Mesenchymal stem cell (in vitro differentiated cells and primary cell): ENCODE results near the gene CCDC102A.

Experiments used
- DNase-seq: peaks from one replicate; pipeline ENCODE4 v3.0.0-alpha.2; 2013
- H2AFZ ChIP-seq: one replicate; pipeline ENCODE4 v1.6.1; 2013; ENCODE audit warnings: low read depth, mild to moderate bottlenecking, control low read depth, inconsistent platforms, low read length, moderate library complexity
- H2AK5ac ChIP-seq: 2 replicates; pipeline ENCODE4 v1.6.1; 2013; ENCODE audit warnings: low read length, moderate library complexity, mild to moderate bottlenecking, inconsistent platforms; ENCODE audit not compliant: severe bottlenecking
- H2BK120ac ChIP-seq: one replicate; pipeline ENCODE4 v1.6.1; 2013; ENCODE audit warnings: low read depth, mild to moderate bottlenecking, inconsistent platforms, low read length, moderate library complexity
- H2BK12ac ChIP-seq, 2 experiments: one replicate each; pipeline ENCODE4 v1.6.1; 2013; ENCODE audit warnings: inconsistent platforms in 2 of 2, low read length in 2 of 2, mild to moderate bottlenecking in 2 of 2, moderate library complexity in 2 of 2, control low read depth in 1 of 2
- H2BK15ac ChIP-seq: one replicate; pipeline ENCODE4 v1.6.1; 2013; ENCODE audit warnings: mild to moderate bottlenecking, low read depth, inconsistent platforms; ENCODE audit not compliant: poor library complexity, severe bottlenecking
- H2BK5ac ChIP-seq: 2 replicates; pipeline ENCODE4 v1.6.1; 2013; ENCODE audit warnings: low read depth, mild to moderate bottlenecking, low read length, control low read depth, inconsistent platforms; ENCODE audit not compliant: poor library complexity, severe bottlenecking
- H3K14ac ChIP-seq, 2 experiments: one replicate each; pipeline ENCODE4 v1.6.1; 2013; ENCODE audit warnings: inconsistent platforms in 2 of 2, low read length in 2 of 2, control low read depth in 1 of 2, mild to moderate bottlenecking in 1 of 2, moderate library complexity in 1 of 2
- H3K18ac ChIP-seq, 2 experiments: one replicate each; pipeline ENCODE4 v1.6.1; 2013; ENCODE audit warnings: inconsistent platforms in 2 of 2, low read length in 2 of 2, control low read depth in 1 of 2, low read depth in 1 of 2, mild to moderate bottlenecking in 1 of 2
- H3K23ac ChIP-seq, 2 experiments: one replicate each; pipeline ENCODE4 v1.6.1; 2013; ENCODE audit warnings: inconsistent platforms in 2 of 2, low read length in 2 of 2, mild to moderate bottlenecking in 2 of 2, moderate library complexity in 2 of 2, control low read depth in 1 of 2
- H3K27ac ChIP-seq: 2 replicates; pipeline ENCODE4 v1.5.1; 2013; ENCODE audit warnings: mild to moderate bottlenecking, moderate library complexity, low read length, control low read depth, inconsistent platforms; ENCODE audit not compliant: poor library complexity, severe bottlenecking
- H3K27me3 ChIP-seq, 2 experiments: 2 replicates each; pipeline versions ENCODE4 v1.6.1 to v1.7.0; 2013; ENCODE audit warnings: low read length in 2 of 2, mild to moderate bottlenecking in 2 of 2, moderate library complexity in 2 of 2, control low read depth in 1 of 2, inconsistent platforms in 1 of 2; ENCODE audit not compliant: control insufficient read depth in 1 of 2, insufficient read depth in 1 of 2
- H3K36me3 ChIP-seq, 2 experiments: 2 replicates each; pipeline versions ENCODE4 v1.6.1 to v1.7.0; 2013; ENCODE audit warnings: low read length in 2 of 2, control low read depth in 1 of 2, inconsistent platforms in 1 of 2, low read depth in 1 of 2, mild to moderate bottlenecking in 1 of 2; ENCODE audit not compliant: insufficient read depth in 2 of 2, control insufficient read depth in 1 of 2
- H3K4ac ChIP-seq, 2 experiments: one replicate each; pipeline ENCODE4 v1.6.1; 2013; ENCODE audit warnings: inconsistent platforms in 2 of 2, low read length in 2 of 2, mild to moderate bottlenecking in 2 of 2, moderate library complexity in 2 of 2, control low read depth in 1 of 2, low read depth in 1 of 2
- H3K4me1 ChIP-seq: 2 replicates; pipeline ENCODE4 v1.6.1; 2013; ENCODE audit warnings: low read depth, low read length, control low read depth; ENCODE audit not compliant: control insufficient read depth, insufficient read depth
- H3K4me2 ChIP-seq: 2 replicates; pipeline ENCODE4 v1.6.1; 2013; ENCODE audit warnings: low read length, mild to moderate bottlenecking, inconsistent platforms; ENCODE audit not compliant: poor library complexity, severe bottlenecking
- H3K4me3 ChIP-seq, 2 experiments: 2 replicates each; pipeline versions ENCODE4 v1.5.1 to v1.7.0; 2013; ENCODE audit warnings: low read length in 2 of 2, mild to moderate bottlenecking in 2 of 2, control low read depth in 1 of 2, low read depth in 1 of 2; ENCODE audit not compliant: insufficient read depth in 1 of 2
- H3K79me1 ChIP-seq: replicated peaks from 2 replicates; pipeline ENCODE4 v1.6.1; 2013; ENCODE audit warnings: mild to moderate bottlenecking, control low read depth, low read length, inconsistent platforms; ENCODE audit not compliant: poor library complexity, severe bottlenecking
- H3K9ac ChIP-seq: 2 replicates; pipeline ENCODE4 v1.7.0; 2013; ENCODE audit warnings: mild to moderate bottlenecking, low read length, moderate library complexity
- H3K9me3 ChIP-seq: 2 replicates; pipeline ENCODE4 v1.7.0; 2013; ENCODE audit warnings: mild to moderate bottlenecking, low read length; ENCODE audit not compliant: control insufficient read depth
- H4K8ac ChIP-seq: one replicate; pipeline ENCODE4 v1.6.1; 2013; ENCODE audit warnings: inconsistent platforms, mild to moderate bottlenecking, low read length, moderate library complexity
- H4K91ac ChIP-seq: one replicate; pipeline ENCODE4 v1.6.1; 2013; ENCODE audit warnings: mild to moderate bottlenecking, low read length, inconsistent platforms
- WGBS: methylation state at CpG from one replicate; pipeline ENCODE4 v1.1.7; 2013; ENCODE audit warnings: mixed read lengths; 5-methylcytosine and 5-hydroxymethylcytosine counted together

CCDC102A gene

GRCh38 chr16:57479976-57480753, 56.2 kb downstream of the CCDC102A start:
- H3K9ac ChIP-seq = peak overlapping the region; percentile 73
- peak overlapping the region; percentile 87 for H3K4me2 ChIP-seq
- H3K14ac ChIP-seq = peak overlapping the region in 1 of 2 experiments; percentile 29
- H2AFZ ChIP-seq = no peak overlapping the region
- peak overlapping the region; percentile 87 for H4K8ac ChIP-seq
- peak overlapping the region; percentile 84 for H4K91ac ChIP-seq
- peaks cover 67% of the 10 kb centered on the region for H3K4me1 ChIP-seq
- H3K18ac ChIP-seq = peak overlapping the region; percentile 75 to 79
- no peaks in the 10 kb centered on the region for H3K27me3 ChIP-seq
- H3K9me3 ChIP-seq = no peaks in the 10 kb centered on the region
- no peak overlapping the region for H2BK5ac ChIP-seq
- H2BK15ac ChIP-seq = peak overlapping the region; percentile 80
- H3K36me3 ChIP-seq = peaks cover 7 to 36% of the 10 kb centered on the region in 2 experiments
- H3K27ac ChIP-seq = peak overlapping the region; percentile 52
- H3K23ac ChIP-seq = no peak overlapping the region
- DNase-seq = peak; percentile 60
- H2BK12ac ChIP-seq = peak overlapping the region; percentile 70 to 82
- H2BK120ac ChIP-seq = peak overlapping the region; percentile 35
- H2AK5ac ChIP-seq = peak overlapping the region; percentile 69
- 12% methylated on average over 14 of the region's 15 CpGs for WGBS
- peak overlapping the region; percentile 61 to 62 for H3K4ac ChIP-seq
- peak overlapping the region in 1 of 2 experiments; percentile 89 for H3K4me3 ChIP-seq
- peaks cover 49% of the 10 kb centered on the region for H3K79me1 ChIP-seq

- WGBS = 7% methylated on average over 36 of the region's 36 CpGs
- Histone ChIP-seq H2BK5ac (no peak overlapping the region), H3K79me1 (peaks cover 46% of the 10 kb centered on the region), H3K18ac (peak overlapping the region; percentile 75 to 96), H3K4me1 (peaks cover 61% of the 10 kb centered on the region), H3K9me3 (no peaks in the 10 kb centered on the region), H3K36me3 (peaks cover 14 to 43% of the 10 kb centered on the region in 2 experiments), H3K4ac (peak overlapping the region; percentile 29 to 35), H3K4me3 (peak overlapping the region; percentile 51 to 89), H3K27me3 (no peaks in the 10 kb centered on the region), H2BK12ac (peak overlapping the region in 1 of 2 experiments; percentile 85), H2AK5ac (no peak overlapping the region), H3K23ac (peak overlapping the region in 1 of 2 experiments; percentile 48), H4K91ac (peak overlapping the region; percentile 22), H3K27ac (no peak overlapping the region), H2BK120ac (no peak overlapping the region), H2BK15ac (no peak overlapping the region), H2AFZ (no peak overlapping the region), H3K9ac (peak overlapping the region; percentile 73), H4K8ac (peak overlapping the region; percentile 87), H3K14ac (peak overlapping the region in 1 of 2 experiments; percentile 68), H3K4me2 (peak overlapping the region; percentile 87)
- DNase-seq = peak; percentile 67
These were observed 57.0 kb downstream of the CCDC102A start for GRCh38 chr16:57479205-57479975.

GRCh38 chr16:57478396-57479204, 57.8 kb downstream of the CCDC102A start:
- Histone ChIP-seq H3K23ac (peak overlapping the region; percentile 5 to 48), H3K4ac (peak overlapping the region; percentile 29), H3K4me2 (peak overlapping the region; percentile 87), H2AFZ (no peak overlapping the region), H3K14ac (peak overlapping the region in 1 of 2 experiments; percentile 68), H3K36me3 (peaks cover 22 to 43% of the 10 kb centered on the region in 2 experiments), H2BK12ac (peak overlapping the region; percentile 7 to 85), H2BK120ac (peak overlapping the region; percentile 58), H2BK5ac (no peak overlapping the region), H3K9me3 (no peaks in the 10 kb centered on the region), H4K91ac (peak overlapping the region; percentile 22), H3K27me3 (no peaks in the 10 kb centered on the region), H3K27ac (no peak overlapping the region), H4K8ac (peak overlapping the region; percentile 74), H3K4me3 (peak overlapping the region; percentile 51 to 89), H3K18ac (peak overlapping the region; percentile 11 to 96), H2AK5ac (peak overlapping the region; percentile 65), H3K79me1 (peaks cover 42% of the 10 kb centered on the region), H3K9ac (peak overlapping the region; percentile 73), H2BK15ac (peak overlapping the region; percentile 68), H3K4me1 (peaks cover 56% of the 10 kb centered on the region)
- WGBS = 36% methylated on average over 11 of the region's 15 CpGs
- DNase-seq = no peak
